Esophagus squamous epithelium (tissue), 5 donors: ENCODE measurements around the gene AP4M1. TPM values are rescaled to one million over a fixed set of nuclear protein-coding genes. Genes with fewer than 3 reads are reported as not detected.

Experiments
- DNase-seq: peaks from one replicate; lab custom pipeline; 2025; lab: John Stamatoyannopoulos, UW
- H3K27ac ChIP-seq, 4 donors: fragments of 200-600 bp; sonication (generic); one replicate each; pipeline ENCODE4 v1.5.1; 2016 to 2019; ENCODE audit warnings: mild to moderate bottlenecking in 1 of 4
- H3K27me3 ChIP-seq, 4 donors: fragments of 200-600 bp; sonication (generic); 1 replicate in 3 of 4; 2 replicates in 1 of 4; pipeline versions ENCODE4 v1.5.1 to v1.6.0; 2017 to 2021; ENCODE audit warnings: antibody characterized with exemption in 1 of 4
- H3K36me3 ChIP-seq, 3 donors: fragments of 200-600 bp; sonication (generic); one replicate each; pipeline ENCODE4 v1.5.1; 2016 to 2019
- H3K4me1 ChIP-seq, 3 donors: fragments of 200-600 bp; sonication (generic); one replicate each; pipeline ENCODE4 v1.5.1; 2017 to 2019
- H3K4me3 ChIP-seq, 4 donors: fragments of 200-600 bp; sonication (generic); 1 replicate in 3 of 4; 2 replicates in 1 of 4; pipeline ENCODE4 v1.5.1; 2016 to 2019; ENCODE audit warnings: mild to moderate bottlenecking in 2 of 4, moderate library complexity in 1 of 4
- H3K9me3 ChIP-seq, 3 donors: fragments of 200-600 bp; sonication (generic); one replicate each; pipeline ENCODE4 v1.5.1; 2016 to 2019
- CTCF ChIP-seq, 6 experiments: fragments of 450-650 bp in 4 of 6; fragments of 200-600 bp in 2 of 6; sonication (generic) in 2 of 6; IDR thresholded peaks; one replicate each; pipeline ENCODE4 v1.5.1; 2016 to 2019; ENCODE audit warnings: antibody characterized with exemption in 6 of 6, mild to moderate bottlenecking in 4 of 6, moderate library complexity in 4 of 6
- POLR2A ChIP-seq, 4 donors: fragments of 450-650 bp; IDR thresholded peaks; one replicate each; pipeline ENCODE4 v1.6.1; 2017; ENCODE audit warnings: antibody characterized with exemption in 4 of 4, mild to moderate bottlenecking in 4 of 4, moderate library complexity in 3 of 4
- WGBS, 2 donors: methylation state at CpG; one replicate each; pipeline ENCODE4 v1.1.5; 2018; 5-methylcytosine and 5-hydroxymethylcytosine counted together
- intact Hi-C: fragments of 100-400 bp; cut with DNase I; formaldehyde crosslinking; loops from one replicate; pipeline ENCODE4 v1.15.0; 2022
- total RNA-seq, 4 donors: library from RNA; depleted of rRNA; stranded (reverse); fragments of >200 nt; gene quantifications; one replicate each; pipeline ENCODE4 v1.1.0, GENCODE V29; 2016
- donor health status: DM: yes; HTN: yes; CAD: no.

AP4M1 gene
- total RNA-seq, 4 donors from 2014 or later, result 8.1 to 26.1 (median 9.9) TPM

GRCh38 chr7:100106633-100107032 is 5.2 kb downstream of the AP4M1 start:
- intact Hi-C loops, result no loop called here
- Histone ChIP-seq H3K27ac (no peak overlapping the region), H3K4me3 (no peak overlapping the region), H3K9me3 (no peaks in the 10 kb centered on the region), H3K36me3 (peaks cover 23 to 87% (median 31%) of the 10 kb centered on the region in 3 donors), H3K4me1 (peaks cover 4 to 11% (median 4%) of the 10 kb centered on the region in 3 donors), H3K27me3 (no peaks in the 10 kb centered on the region)
- WGBS, 2 donors, result 78% methylated on average over 7 of the region's 17 CpGs; no CpG with 5 or more reads in 1 of the 2 donors
- DNase-seq, result no peak
- no peak for TF ChIP-seq POLR2A (IDR thresholded peaks at IDR 0.05)
- TF ChIP-seq CTCF (IDR thresholded peaks at IDR 0.05), result no peak

GRCh38 chr7:100107125-100107737 is 5.8 kb downstream of the AP4M1 start:
- H3K27ac ChIP-seq, result no peak overlapping the region
- intact Hi-C loops, result no loop called here
- H3K4me3 ChIP-seq, result no peak overlapping the region
- H3K4me1 ChIP-seq, result peaks cover 3 to 8% (median 3%) of the 10 kb centered on the region in 3 donors
- peaks cover 28 to 93% (median 37%) of the 10 kb centered on the region in 3 donors for H3K36me3 ChIP-seq
- 79 to 81% methylated on average over 15 to 18 of the region's 25 CpGs for WGBS, 2 donors
- no peaks in the 10 kb centered on the region for H3K9me3 ChIP-seq
- DNase-seq, result no peak
- no peaks in the 10 kb centered on the region for H3K27me3 ChIP-seq
- no peak for TF ChIP-seq CTCF (IDR thresholded peaks at IDR 0.05)
- TF ChIP-seq POLR2A (IDR thresholded peaks at IDR 0.05), result no peak

- intact Hi-C loops, result no loop called here
- DNase-seq, result no peak
These were observed 6.4 kb downstream of the AP4M1 start for GRCh38 chr7:100107890-100108289.

GRCh38 chr7:100109521-100110163 is 8.2 kb downstream of the AP4M1 start:
- no peak overlapping the region for H3K4me3 ChIP-seq
- peaks cover 28 to 97% (median 44%) of the 10 kb centered on the region in 3 donors for H3K36me3 ChIP-seq
- no peak for TF ChIP-seq CTCF (IDR thresholded peaks at IDR 0.05)
- TF ChIP-seq POLR2A (IDR thresholded peaks at IDR 0.05), result no peak
- H3K9me3 ChIP-seq, result no peaks in the 10 kb centered on the region
- H3K27me3 ChIP-seq, result no peaks in the 10 kb centered on the region
- H3K27ac ChIP-seq, result no peak overlapping the region
- intact Hi-C loops, result no loop called here
- no peaks in the 10 kb centered on the region for H3K4me1 ChIP-seq
- DNase-seq, result no peak
- WGBS, 2 donors, result 71 to 84% methylated on average over 5 to 6 of the region's 12 CpGs

More at GRCh38 chr7:100107890-100108289, 6.4 kb downstream of the AP4M1 start:
- WGBS, 2 donors, result 77 to 86% methylated on average over 10 to 11 of the region's 11 CpGs
- Histone ChIP-seq H3K36me3 (peaks cover 28 to 100% (median 42%) of the 10 kb centered on the region in 3 donors), H3K27me3 (no peaks in the 10 kb centered on the region), H3K9me3 (no peaks in the 10 kb centered on the region), H3K4me1 (peaks cover 0 to under 1% (median 0%) of the 10 kb centered on the region in 3 donors), H3K27ac (no peak overlapping the region), H3K4me3 (no peak overlapping the region)
- TF ChIP-seq POLR2A (IDR thresholded peaks at IDR 0.05) (no peak), CTCF (IDR thresholded peaks at IDR 0.05) (no peak)

- no peaks in the 10 kb centered on the region for H3K4me1 ChIP-seq
- H3K36me3 ChIP-seq, result peaks cover 22 to 81% (median 32%) of the 10 kb centered on the region in 3 donors
- 90 to 91% methylated on average over 6 to 7 of the region's 7 CpGs for WGBS, 2 donors
- intact Hi-C loops, result no loop called here
- TF ChIP-seq CTCF (IDR thresholded peaks at IDR 0.05), result no peak
- no peak overlapping the region for H3K27ac ChIP-seq
- H3K4me3 ChIP-seq, result no peak overlapping the region
- no peak for DNase-seq
- H3K9me3 ChIP-seq, result no peaks in the 10 kb centered on the region
- H3K27me3 ChIP-seq, result no peaks in the 10 kb centered on the region
These were observed 9.7 kb downstream of the AP4M1 start for GRCh38 chr7:100111156-100111555.
